ENCODE measurements around the gene CAGE1. TPM values are rescaled to one million over a fixed set of nuclear protein-coding genes. Genes with fewer than 3 reads are reported as not detected.
A peak's percentile ranks its signal among the peaks of the same experiment; 100 is the strongest.

CAGE1 gene
- total RNA-seq, 2 experiments from 2014 or later, result 0.11 to 0.18 TPM

DNA sequence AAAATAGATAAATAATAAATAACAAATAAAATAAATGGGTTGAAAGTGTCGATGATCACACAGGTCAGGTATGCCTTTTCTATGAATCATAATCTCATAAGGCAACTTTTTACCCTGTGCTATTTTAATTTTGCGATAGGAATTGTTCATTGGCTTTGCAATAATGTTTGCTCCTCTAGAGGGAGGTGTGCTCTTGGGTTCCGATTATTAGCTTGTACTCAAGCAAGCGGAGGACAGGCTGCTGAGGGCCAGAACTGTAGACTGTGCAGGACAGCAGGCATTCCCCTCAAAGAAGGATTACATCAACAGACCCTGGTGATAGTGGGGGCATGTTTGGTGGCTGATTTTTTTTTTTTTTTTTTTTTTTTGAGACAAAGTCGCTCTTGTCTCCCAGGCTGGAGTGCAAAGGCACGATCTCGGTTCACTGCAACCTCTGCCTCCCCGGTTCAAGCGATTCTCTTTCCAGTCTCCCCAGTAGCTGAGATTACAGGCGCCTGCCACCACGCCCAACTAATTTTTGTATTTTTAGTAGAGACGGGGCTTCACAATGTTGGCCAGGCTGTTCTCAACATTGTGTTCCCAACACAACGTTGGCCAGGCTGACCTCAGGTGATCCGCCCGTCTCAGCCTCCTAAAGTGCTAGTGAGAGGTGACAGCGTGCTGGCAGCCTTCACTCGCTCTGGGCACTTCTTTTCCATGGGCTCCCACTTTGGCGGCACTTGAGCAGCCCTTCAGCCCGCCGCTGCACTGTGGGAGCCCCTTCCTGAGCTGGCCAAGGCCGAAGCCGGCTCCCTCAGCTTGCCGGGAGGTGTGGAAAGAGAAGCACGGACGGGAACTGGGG is 35.6 kb upstream of the CAGE1 start:
- CTCF ChIA-PET, result interaction anchor here (1.3 kb wide), 2 partner anchors 11 to 65 kb away, joined by 3 read pairs; no protein-coding TSS in a partner anchor
- POLR2A ChIA-PET, result no interaction called here
- intact Hi-C loops (cut with micrococcal nuclease), result no loop called here

DNA sequence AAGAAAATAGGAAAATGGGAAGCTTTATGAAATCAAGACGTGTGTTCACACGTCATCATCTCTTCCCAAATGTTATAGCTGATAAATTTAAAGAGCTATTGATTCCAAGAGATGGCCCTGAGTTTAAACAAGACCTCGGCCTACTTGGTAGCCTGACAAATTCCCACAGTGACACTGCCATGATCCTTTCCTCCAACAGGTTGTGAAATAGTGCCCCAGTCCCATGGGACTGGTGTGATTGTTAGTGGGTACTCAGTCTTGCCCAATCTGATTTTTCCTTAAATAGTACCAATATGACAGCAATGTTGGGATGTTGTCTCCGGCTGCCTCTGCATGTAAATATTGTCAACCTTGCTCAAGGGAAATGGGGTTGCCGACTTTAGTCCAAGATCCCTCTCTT is 34.5 kb upstream of the CAGE1 start:
- DNase-seq (no peak), ATAC-seq (no peak)
- Mint-ChIP-seq H3K36me3 (ENCODE audit: low read depth) (peaks cover 10% of the 10 kb centered on the region), H3K4me3 (no peak overlapping the region), H3K9me3 (no peaks in the 10 kb centered on the region), H3K4me1 (ENCODE audit: low read depth) (no peaks in the 10 kb centered on the region), H3K27me3 (no peaks in the 10 kb centered on the region), H3K27ac (no peak overlapping the region)
- TF ChIP-seq, protein P1, sequence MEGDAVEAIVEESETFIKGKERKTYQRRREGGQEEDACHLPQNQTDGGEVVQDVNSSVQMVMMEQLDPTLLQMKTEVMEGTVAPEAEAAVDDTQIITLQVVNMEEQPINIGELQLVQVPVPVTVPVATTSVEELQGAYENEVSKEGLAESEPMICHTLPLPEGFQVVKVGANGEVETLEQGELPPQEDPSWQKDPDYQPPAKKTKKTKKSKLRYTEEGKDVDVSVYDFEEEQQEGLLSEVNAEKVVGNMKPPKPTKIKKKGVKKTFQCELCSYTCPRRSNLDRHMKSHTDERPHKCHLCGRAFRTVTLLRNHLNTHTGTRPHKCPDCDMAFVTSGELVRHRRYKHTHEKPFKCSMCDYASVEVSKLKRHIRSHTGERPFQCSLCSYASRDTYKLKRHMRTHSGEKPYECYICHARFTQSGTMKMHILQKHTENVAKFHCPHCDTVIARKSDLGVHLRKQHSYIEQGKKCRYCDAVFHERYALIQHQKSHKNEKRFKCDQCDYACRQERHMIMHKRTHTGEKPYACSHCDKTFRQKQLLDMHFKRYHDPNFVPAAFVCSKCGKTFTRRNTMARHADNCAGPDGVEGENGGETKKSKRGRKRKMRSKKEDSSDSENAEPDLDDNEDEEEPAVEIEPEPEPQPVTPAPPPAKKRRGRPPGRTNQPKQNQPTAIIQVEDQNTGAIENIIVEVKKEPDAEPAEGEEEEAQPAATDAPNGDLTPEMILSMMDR (IDR thresholded peaks at IDR 0.05), result no peak
- CTCF ChIA-PET, result interaction anchor here (1.3 kb wide), 1 partner anchor 10 kb away, joined by 3 read pairs; no protein-coding TSS in a partner anchor
- POLR2A ChIA-PET, result no interaction called here
- intact Hi-C loops (cut with micrococcal nuclease), result no loop called here

More for the DNA sequence above, 35.6 kb upstream of the CAGE1 start:
- Mint-ChIP-seq H3K4me3 (no peak overlapping the region), H3K27ac (no peak overlapping the region), H3K36me3 (ENCODE audit: low read depth) (peaks cover 2% of the 10 kb centered on the region), H3K27me3 (no peaks in the 10 kb centered on the region), H3K9me3 (no peaks in the 10 kb centered on the region), H3K4me1 (ENCODE audit: low read depth) (no peaks in the 10 kb centered on the region)
- DNase-seq (no peak), ATAC-seq (no peak)
- TF ChIP-seq, protein P1 (IDR thresholded peaks at IDR 0.05), result no peak

DNA sequence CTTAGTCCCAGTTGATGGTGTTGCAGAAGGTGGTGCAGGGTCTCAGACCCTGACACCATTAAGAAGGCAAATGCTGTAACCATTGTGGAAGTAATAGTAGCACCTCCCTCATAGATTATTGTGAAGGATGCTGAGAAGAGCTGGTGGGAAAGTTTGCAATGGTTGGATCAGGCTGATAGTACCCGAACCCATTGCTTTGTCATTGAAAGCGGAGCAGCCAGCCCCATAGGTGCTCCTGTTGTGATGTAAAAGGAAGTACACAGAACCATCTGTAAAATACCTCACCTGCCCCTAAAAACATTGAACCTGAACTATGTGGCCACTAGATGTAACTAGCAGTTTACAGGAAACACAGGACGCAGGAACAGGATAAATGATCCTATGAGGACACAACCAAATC is 31.5 kb upstream of the CAGE1 start:
- H3K27ac Mint-ChIP-seq, result no peak overlapping the region
- TF ChIP-seq, protein P1 (IDR thresholded peaks at IDR 0.05), result no peak
- ATAC-seq (no peak), DNase-seq (no peak)
- ChIA-PET CTCF (interaction anchor here (0.6 kb wide), 1 partner anchor 17 kb away, joined by 3 read pairs; no protein-coding TSS in a partner anchor), POLR2A (no interaction called here)
- intact Hi-C loops (cut with micrococcal nuclease), result no loop called here
- no peaks in the 10 kb centered on the region for H3K4me1 Mint-ChIP-seq (ENCODE audit: low read depth)
- no peak overlapping the region for H3K4me3 Mint-ChIP-seq
- H3K36me3 Mint-ChIP-seq (ENCODE audit: low read depth), result peaks cover 24% of the 10 kb centered on the region
- H3K27me3 Mint-ChIP-seq, result no peaks in the 10 kb centered on the region
- no peaks in the 10 kb centered on the region for H3K9me3 Mint-ChIP-seq

DNA sequence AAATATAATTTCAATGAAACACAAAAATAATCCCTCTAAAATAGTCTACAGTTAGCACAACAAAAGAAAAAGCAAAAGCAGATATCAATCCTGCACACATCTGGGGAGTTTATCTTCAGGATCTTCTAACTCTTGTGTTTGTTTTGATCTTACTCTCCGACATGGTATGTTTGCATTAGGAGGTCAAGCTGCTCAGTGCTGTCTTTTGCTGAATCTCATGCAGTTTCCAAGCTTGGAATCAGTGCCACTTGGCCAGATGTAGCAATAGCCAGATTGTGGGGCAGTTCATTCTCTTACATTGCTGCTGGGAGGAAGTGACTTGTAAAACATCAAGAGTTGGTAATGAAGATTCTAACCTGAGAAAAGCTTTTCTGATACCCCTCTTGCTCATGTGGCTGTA is 29.5 kb upstream of the CAGE1 start:
- DNase-seq (no peak), ATAC-seq (no peak)
- Mint-ChIP-seq H3K9me3 (no peaks in the 10 kb centered on the region), H3K27ac (peak overlapping the region; percentile 30), H3K36me3 (ENCODE audit: low read depth) (peaks cover 35% of the 10 kb centered on the region), H3K27me3 (no peaks in the 10 kb centered on the region), H3K4me3 (no peak overlapping the region), H3K4me1 (ENCODE audit: low read depth) (no peaks in the 10 kb centered on the region)
- CTCF ChIA-PET, result no interaction called here
- intact Hi-C loops (cut with micrococcal nuclease), result loop anchor here (10.0 kb wide), 1 partner anchor 196 kb away; no protein-coding TSS in a partner anchor
- TF ChIP-seq, protein P1 (IDR thresholded peaks at IDR 0.05), result no peak
- POLR2A ChIA-PET, result interaction anchor here (0.6 kb wide), 2 partner anchors 29 to 121 kb away, joined by 3 read pairs; partner anchors contain the start of genes CAGE1 and RIOK1

DNA sequence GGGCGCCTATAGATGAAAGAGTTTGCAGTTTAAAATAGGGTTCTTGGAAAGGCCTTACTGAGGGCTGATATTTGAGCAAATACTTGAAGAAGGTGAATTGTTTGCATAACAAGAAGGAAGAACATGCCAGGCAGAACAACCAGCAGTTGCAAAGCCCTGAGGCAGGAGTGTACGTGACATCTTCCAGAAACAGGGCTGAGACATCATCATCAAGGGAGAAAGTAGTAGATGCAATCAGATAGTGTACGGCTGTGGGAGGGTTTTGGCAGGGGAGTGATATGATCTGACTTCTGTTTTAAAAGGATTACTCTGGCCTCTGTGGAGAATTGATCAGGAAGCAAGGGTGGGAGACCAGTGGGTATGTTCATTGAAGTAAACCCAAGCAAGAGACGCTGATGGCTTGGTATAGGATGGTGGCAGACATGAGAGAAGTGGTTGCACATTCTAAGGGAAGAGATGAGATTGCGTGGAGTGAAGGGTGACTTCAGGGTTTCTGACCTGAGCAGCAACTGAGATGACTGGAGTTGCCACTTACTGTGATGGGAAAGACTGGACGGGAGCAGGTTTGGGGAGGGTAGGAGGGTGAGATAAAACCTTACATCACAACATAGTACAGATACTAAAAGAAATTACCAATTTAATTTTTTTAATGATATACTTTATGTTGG is 28.8 kb upstream of the CAGE1 start:
- intact Hi-C loops (cut with micrococcal nuclease), result loop anchor here (10.0 kb wide), 1 partner anchor 196 kb away; no protein-coding TSS in a partner anchor
- H3K36me3 Mint-ChIP-seq (ENCODE audit: low read depth), result peaks cover 39% of the 10 kb centered on the region
- no peak overlapping the region for H3K4me3 Mint-ChIP-seq
- ChIA-PET POLR2A (no interaction called here), CTCF (no interaction called here)
- H3K9me3 Mint-ChIP-seq, result no peaks in the 10 kb centered on the region
- no peak for ATAC-seq
- H3K4me1 Mint-ChIP-seq (ENCODE audit: low read depth), result no peaks in the 10 kb centered on the region
- DNase-seq, result no peak
- H3K27ac Mint-ChIP-seq, result no peak overlapping the region
- TF ChIP-seq, protein P1 (IDR thresholded peaks at IDR 0.05), result no peak
- H3K27me3 Mint-ChIP-seq, result no peaks in the 10 kb centered on the region

All from activated CD8-positive, alpha-beta T cell treated with anti-CD3 and anti-CD28 coated beads for 36 hours (primary cell).